HG02870 (cell line): ENCODE measurements around the gene ZNF524.
"Not testable (repeated sequence)": the region's sequence is repeated elsewhere in the genome, so short reads cannot be mapped to it uniquely, and the experiment has no call there.

Experiments
- ATAC-seq: cut with Tn5 transposase; IDR thresholded peaks from one replicate; pipeline ENCODE4 v1.9.1; 2021; ENCODE audit warnings: mild to moderate bottlenecking, moderate library complexity; ENCODE audit not compliant: unreplicated experiment

ZNF524 gene

GRCh38 chr19:55581145-55581822, 18.8 kb upstream of the ZNF524 start:
- no peak for ATAC-seq

DNA sequence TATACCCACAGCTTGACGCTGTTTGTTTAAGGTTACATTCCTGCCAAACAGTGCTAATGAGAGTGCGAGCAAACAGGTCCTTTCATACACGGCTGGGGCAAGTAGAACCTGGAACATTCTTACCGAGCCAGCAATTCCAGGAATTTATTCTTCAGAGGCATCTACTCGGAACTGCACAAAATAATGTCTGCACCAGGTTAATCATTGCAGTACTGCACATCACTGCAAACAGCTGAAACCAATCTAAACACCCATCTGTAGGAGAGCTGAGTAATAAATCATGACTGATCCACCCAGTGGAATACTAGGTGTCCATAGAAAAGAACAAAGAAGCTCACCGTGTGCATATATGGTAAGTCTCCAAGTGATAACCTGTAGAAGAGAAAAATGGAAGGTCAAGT, 18.3 kb upstream of the ZNF524 start:
- ATAC-seq: no peak

- ATAC-seq: not testable (repeated sequence)
Observed at GRCh38 chr19:55582284-55582683, 17.8 kb upstream of the ZNF524 start.

DNA sequence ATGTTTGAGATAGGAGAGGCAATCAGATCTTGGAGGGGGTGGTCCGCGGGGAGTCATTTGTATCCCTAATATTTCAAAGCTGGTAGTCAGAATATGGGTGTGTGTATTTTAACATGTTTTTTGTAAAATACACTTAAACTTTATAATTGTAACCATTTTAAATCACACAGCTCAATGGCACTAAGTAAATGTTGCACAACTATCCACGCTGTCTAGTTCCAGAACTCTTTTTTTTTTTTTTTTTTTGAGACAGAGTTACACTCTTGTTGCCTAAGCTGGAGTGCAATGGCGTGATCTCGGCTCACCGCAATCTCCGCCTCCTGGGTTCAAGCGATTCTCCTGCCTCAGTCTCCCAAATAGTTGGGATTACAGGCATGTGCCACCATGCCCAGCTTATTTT, 16.2 kb upstream of the ZNF524 start:
- ATAC-seq: not testable (repeated sequence)

DNA sequence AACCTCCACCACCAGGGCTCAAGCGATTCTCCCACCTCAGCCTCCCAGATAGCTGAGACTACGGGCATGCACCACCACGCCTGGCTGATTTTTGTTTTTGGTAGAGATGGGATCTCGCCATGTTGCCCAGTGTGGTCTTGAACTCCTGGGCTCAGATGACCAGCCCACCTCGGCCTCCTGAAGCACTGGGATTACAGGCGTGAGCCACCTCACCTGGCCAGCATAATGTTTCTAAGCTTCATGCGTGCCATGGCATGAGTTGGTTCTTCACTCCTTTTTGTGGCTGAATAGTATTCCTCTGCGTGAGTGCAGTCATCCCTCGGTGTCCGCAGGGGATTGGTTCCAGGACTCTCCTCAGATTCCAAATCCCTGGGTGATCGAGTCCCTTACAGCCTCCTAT, 15.2 kb upstream of the ZNF524 start:
- ATAC-seq: no peak

GRCh38 chr19:55585658-55586339, 14.3 kb upstream of the ZNF524 start:
- ATAC-seq: no peak

GRCh38 chr19:55586976-55587668, 13.0 kb upstream of the ZNF524 start:
- ATAC-seq: peak; percentile 78

- no peak for ATAC-seq
Observed at GRCh38 chr19:55588738-55589137, 11.3 kb upstream of the ZNF524 start.

GRCh38 chr19:55590109-55590508, 10.0 kb upstream of the ZNF524 start:
- ATAC-seq: no peak

DNA sequence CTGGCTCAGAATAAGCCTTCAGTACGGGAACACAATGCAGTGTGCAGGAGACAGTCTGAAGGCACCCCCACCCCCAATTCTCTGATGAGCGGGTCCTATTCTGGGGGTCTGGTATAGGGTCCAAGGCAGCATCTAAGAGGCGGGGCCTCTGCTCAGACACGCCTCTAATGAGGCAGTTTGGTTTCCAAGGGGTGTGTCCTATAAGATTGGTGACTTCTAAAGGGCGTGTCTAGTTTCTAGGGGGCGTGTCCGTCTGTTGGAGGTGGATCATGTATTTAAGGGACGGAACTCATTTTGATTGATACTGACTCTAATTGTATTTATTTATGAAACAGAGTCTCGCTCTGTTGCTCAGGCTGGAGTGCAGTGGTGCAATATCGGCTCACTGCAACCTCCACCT, 9.5 kb upstream of the ZNF524 start:
- ATAC-seq: no peak

DNA sequence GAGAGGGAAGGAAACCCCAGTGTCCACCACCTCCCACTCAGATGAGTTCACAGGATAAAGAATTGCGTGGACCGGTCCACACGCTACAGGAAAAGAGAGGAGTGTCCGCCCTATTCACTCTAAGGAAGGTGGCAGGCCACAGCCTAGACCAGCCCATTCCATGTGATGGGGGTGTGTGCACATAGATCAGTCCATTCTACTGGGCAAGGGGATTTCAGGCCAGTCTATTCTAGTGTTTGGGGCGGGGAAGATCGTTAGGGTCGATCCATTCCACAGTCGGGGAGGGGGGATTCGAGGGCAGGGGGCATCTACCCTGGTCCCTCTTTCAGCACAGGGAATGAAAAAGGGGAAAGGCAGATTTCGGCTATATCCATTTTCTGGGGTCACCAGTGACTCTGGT, 8.5 kb upstream of the ZNF524 start:
- no peak for ATAC-seq

GRCh38 chr19:55592391-55593090, 7.5 kb upstream of the ZNF524 start:
- no peak for ATAC-seq

DNA sequence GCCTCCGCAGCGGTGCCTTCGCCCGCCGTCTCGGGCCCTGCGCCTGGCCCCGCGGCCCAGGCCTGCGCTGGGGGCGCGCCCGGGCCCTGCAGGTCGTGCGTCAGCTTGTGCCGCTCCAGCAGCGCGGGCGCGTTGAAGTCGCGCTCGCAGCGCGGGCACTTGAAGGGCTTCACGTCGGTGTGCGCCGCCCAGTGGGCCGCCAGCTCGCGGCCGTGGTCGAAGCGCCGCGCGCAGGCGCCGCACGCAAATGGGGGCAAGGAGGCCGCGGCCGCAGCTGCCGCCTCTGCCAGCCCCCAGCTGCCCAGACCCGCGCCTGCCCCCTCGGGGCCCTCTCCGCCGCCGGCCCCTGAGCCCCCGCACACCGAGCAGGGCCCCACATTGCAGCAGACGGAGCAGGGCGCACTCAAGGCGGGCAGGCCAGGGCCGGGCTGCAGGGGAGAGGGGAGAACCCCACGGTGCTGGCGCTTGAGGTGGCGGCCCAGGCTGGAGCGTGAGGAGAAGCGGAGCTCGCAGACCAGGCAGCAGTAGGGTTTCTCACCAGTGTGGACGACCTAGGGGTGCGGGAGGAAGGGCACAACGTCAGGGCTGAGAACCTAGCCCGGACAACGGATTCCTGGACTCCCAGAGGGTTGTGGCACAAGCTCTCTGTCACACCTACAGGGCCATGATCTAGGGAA, 6.9 kb upstream of the ZNF524 start:
- ATAC-seq: no peak

GRCh38 chr19:55594996-55595545, 5.0 kb upstream of the ZNF524 start:
- no peak for ATAC-seq

DNA sequence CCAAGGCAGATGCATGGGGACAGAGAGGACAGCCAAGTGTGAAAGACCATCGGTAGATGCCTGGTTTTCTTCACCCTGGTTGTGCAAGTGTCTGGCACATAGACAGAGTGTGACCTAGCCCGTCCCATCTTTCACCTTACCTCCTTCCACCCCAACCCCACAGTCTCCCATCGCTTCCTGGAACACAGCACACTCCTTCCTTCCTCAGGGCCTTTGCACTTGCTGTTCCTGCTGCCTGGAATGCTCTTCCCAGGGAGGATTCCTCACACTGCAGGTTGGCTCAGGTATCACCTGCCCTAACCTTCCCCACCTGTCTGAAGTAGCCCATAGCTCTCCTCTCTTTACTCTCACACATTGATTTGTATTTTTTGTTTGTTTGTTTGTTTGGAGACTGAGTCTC, 3.8 kb upstream of the ZNF524 start:
- no peak for ATAC-seq

DNA sequence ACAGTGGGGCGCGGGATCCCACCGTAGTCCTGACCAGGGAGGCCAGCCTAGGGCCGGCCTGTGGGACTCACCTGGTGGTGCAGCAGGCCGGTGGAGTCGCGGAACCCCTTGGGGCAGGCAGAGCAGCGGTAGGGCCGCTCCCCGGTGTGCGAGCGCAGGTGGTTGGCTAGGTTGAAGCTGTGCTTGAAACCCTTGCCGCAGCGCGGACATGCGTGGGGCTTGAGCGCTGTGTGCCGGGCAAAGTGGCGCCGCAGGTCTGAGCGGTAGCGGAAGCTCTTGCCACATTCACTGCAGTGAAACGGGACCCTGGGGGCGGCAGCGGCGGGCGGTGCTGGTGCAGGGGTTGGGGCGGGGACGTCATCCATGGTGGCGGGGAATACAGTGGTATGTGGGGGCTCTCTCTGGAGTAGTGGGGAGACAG, 2.6 kb upstream of the ZNF524 start:
- ATAC-seq: no peak

DNA sequence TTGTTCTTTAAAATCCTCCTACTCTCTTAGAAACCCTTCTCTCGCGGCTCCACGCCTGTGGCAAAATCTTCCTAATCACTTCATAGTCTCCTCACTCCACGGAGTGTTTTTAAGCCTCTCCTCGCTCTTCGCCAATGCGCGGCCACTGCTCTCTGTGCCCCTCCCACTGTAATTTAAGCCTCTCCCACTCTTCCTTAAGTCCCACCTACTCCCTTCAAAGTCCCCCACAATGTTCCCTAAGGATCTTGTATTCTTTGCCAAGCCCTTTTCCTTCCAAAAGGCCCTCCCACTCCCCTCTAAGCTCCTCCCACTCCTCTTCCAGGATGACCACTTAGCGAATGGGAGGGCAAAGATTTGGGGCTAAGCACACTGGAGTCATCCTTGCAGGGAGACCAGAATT, 2.1 kb upstream of the ZNF524 start:
- ATAC-seq: no peak

DNA sequence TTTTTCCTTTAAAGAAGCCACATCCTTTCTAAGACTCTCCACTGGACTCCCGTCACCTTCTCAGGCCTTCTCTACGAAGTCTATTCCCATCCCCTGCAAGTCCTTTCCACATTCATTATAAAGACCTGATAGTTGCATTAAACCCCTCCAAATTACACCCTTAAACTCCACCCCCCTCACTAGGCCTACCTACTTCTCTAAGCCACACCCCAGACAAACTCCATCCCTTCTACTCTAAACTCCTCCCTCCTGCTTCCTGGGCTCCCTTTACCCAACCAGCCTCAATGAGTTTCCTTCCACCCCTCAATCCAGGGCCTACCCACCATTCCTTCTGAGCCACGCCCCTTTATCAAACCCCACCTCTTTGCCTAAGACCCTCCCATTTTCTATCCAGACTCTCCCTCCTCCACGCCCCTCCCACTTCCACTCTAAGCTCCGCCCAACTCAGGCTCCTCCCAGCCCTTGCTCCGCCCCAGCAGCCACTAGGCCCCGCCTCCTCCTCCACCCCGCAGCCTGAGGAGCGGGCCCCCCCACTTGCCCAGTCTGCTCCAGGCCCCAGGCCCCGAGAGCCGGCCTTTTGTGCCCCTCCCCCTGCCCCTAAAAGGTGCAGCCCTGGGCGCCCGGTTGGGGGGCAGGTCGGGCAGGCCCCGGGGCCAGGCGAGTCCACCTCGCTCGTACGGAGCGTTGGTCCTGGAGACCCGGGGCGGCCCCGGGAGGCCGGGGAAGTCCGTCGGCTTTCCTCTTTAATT, 1.2 kb upstream of the ZNF524 start:
- peak; percentile 49 for ATAC-seq

- ATAC-seq: peak; percentile 52
Observed at GRCh38 chr19:55599468-55599841, 633 bp upstream of the ZNF524 start, which contains the start of gene FIZ1. TSS of gene FIZ1 (minus strand) at chr19:55599517. CDS start at chr19:55597865, 1,652 bp downstream.

DNA sequence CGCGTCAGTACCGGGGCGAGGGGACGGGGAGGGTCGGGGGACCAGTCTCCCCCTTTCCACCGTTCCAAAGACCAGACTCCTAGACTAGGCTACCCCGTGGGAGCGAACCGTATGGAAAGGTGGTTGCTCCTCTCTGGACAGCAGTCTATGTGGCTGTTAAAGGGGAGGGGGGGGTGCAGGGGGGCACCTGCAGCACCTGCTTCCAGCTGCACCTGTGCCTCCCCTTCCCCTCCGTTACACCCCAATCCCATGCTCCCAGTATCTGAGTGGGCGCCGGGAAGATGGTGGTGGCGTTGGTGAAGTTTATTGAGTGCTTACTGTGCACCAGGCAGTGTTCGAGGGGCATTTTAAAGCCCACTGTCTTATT, 557 bp downstream of the ZNF524 start:
- ATAC-seq: no peak
